PFSK-1 (cell line): ENCODE data around the gene EPB41L4B.
A peak's percentile ranks its signal among the peaks of the same experiment; 100 is the strongest.

Experiments used
- FOXP2 ChIP-seq: optimal IDR thresholded peaks from 2 replicates; pipeline ENCODE3; 2011; ENCODE audit warnings: borderline replicate concordance, control low read depth, inconsistent platforms; ENCODE audit not compliant: insufficient read depth; ENCODE audit errors: extremely low read length, extremely low read depth
- POLR2AphosphoS5 ChIP-seq: IDR thresholded peaks from 2 replicates; pipeline ENCODE4 v1.6.1; 2012; ENCODE audit warnings: low read depth, mild to moderate bottlenecking, control low read depth, low read length, moderate library complexity
- SIN3A ChIP-seq: IDR thresholded peaks from 2 replicates; pipeline ENCODE4 v1.6.1; 2012; ENCODE audit warnings: mild to moderate bottlenecking, low read length, moderate library complexity, borderline replicate concordance; ENCODE audit not compliant: insufficient read depth
- TAF1 ChIP-seq: IDR thresholded peaks from 2 replicates; pipeline ENCODE4 v1.6.1; 2012; ENCODE audit warnings: low read length, control low read depth, borderline replicate concordance; ENCODE audit not compliant: insufficient read depth
- TF ChIP-seq, protein P1 (sequence below), 2 experiments: IDR thresholded peaks; 2 replicates each; pipeline versions ENCODE4 v1.6.1 to v1.8.0; 2011 to 2012; ENCODE audit warnings: low read depth in 2 of 2, low read length in 2 of 2, control low read depth in 1 of 2, inconsistent platforms in 1 of 2, mild to moderate bottlenecking in 1 of 2, moderate library complexity in 1 of 2; ENCODE audit not compliant: insufficient read depth in 1 of 2

EPB41L4B gene

DNA sequence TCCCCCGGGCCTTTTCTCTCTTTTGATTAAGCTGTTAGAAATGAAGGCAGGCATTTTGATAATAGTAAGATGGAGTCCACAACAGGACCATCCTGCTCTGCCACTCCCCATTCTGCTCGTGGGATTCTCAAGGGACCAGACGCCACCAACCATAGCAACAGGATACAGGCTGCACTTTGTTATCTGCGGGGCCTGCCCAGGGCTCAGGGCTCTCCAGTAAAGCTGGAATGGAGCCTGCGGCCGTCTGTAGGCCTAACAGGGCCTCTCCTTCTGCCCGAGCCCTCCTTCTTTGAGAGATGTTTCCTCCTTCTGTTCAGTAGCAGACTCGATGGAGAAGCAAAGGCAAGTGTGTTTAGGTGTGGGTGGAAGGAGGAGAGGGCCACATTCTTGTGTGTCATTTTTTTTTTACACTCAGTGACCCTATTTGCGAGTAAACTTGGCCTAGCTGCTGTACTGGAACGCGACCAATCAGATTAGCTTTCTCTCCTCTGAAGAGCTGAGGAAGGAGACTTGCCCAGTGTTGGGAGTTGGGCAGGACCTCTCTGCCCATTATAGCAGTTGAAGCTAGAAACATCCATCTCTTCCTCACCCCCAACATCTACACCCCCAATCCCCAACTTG is 8.9 kb upstream of the EPB41L4B start:
- no peak for TF ChIP-seq FOXP2
- no peak for TF ChIP-seq SIN3A
- TF ChIP-seq, protein P1, sequence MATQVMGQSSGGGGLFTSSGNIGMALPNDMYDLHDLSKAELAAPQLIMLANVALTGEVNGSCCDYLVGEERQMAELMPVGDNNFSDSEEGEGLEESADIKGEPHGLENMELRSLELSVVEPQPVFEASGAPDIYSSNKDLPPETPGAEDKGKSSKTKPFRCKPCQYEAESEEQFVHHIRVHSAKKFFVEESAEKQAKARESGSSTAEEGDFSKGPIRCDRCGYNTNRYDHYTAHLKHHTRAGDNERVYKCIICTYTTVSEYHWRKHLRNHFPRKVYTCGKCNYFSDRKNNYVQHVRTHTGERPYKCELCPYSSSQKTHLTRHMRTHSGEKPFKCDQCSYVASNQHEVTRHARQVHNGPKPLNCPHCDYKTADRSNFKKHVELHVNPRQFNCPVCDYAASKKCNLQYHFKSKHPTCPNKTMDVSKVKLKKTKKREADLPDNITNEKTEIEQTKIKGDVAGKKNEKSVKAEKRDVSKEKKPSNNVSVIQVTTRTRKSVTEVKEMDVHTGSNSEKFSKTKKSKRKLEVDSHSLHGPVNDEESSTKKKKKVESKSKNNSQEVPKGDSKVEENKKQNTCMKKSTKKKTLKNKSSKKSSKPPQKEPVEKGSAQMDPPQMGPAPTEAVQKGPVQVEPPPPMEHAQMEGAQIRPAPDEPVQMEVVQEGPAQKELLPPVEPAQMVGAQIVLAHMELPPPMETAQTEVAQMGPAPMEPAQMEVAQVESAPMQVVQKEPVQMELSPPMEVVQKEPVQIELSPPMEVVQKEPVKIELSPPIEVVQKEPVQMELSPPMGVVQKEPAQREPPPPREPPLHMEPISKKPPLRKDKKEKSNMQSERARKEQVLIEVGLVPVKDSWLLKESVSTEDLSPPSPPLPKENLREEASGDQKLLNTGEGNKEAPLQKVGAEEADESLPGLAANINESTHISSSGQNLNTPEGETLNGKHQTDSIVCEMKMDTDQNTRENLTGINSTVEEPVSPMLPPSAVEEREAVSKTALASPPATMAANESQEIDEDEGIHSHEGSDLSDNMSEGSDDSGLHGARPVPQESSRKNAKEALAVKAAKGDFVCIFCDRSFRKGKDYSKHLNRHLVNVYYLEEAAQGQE (IDR thresholded peaks at IDR 0.05; ENCODE audit: insufficient read depth in 1 of 2, low read depth in 2 of 2, low read length in 2 of 2) = no peak
- no peak for TF ChIP-seq TAF1
- no peak for TF ChIP-seq POLR2AphosphoS5

DNA sequence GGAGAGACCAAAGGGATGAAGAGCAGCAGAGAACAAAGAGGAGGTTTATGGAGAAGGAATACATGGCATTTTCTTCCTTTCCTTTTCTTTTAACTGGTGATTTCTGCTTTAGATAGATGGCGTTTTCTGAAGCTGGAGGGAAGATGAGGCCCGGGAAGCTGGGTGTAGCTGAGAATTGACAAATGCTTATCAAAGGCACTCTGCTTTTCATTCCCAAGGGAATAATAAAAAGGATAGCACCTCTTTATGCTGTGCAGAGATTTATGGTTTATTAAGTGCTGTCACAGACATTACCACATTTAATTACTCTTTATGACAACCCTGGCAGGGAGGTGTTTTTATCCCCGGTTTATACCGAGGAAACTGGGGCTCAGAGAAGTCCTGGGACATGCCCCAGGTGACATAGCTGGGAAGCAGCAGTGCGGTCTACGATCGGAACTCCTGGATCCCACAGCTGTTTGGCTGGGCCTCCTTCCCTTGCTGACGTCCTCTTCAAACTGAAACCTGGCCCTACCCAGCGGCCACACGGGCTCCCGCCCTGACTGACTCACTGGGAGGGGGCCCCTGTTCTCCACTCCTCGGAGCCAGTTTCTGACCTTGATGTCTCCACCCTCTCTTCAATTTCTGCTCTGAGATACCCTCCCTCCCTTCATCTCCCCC is 8.2 kb upstream of the EPB41L4B start:
- TF ChIP-seq, protein P1 (IDR thresholded peaks at IDR 0.05; ENCODE audit: insufficient read depth in 1 of 2, low read depth in 2 of 2, low read length in 2 of 2) = no peak
- TF ChIP-seq FOXP2 = no peak
- TF ChIP-seq POLR2AphosphoS5 = no peak
- no peak for TF ChIP-seq SIN3A
- TF ChIP-seq TAF1 = no peak

DNA sequence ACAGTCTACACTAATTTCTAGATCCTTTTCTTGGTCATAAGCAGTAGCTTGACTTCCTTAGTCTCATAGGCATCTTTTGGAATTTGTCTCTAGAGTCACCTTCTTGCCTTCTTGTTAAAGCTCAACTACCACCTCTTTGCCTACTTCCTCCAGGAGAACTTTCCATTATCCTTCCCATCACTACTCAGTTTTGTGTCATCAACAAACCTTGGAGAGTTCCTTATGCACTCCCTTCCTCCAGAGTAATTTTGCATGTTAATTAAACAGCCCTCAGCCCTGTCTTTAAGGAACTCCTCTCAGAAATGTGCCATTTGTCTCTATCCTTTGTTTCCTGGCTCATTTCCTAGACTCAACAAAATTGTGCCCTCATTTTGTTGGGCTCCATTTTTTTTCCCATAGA is 4.2 kb upstream of the EPB41L4B start:
- no peak for TF ChIP-seq SIN3A
- no peak for TF ChIP-seq POLR2AphosphoS5
- TF ChIP-seq, protein P1 (IDR thresholded peaks at IDR 0.05; ENCODE audit: insufficient read depth in 1 of 2, low read depth in 2 of 2, low read length in 2 of 2) = peak in 1 of 2 experiments; percentile 41; a peak in 1 of 4 replicates
- TF ChIP-seq TAF1 = no peak

DNA sequence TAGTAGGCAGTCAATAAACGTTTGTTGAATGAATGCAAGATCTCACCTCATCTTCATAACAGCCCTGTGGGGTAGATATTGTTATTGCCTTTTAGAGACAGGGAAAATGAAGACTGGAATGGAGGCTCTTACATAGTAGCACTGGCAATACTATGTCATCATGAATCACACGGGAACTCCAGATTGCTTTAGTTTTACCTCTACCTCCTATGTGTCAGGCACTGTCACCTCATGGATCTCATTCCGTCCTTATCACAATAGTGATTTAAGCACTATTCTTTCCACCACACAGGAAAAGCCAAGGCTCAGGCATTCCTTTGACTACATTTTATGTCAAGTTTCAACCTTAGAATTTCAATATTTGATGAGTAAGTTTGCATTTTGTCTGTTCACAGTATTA is 2.9 kb upstream of the EPB41L4B start:
- TF ChIP-seq SIN3A (no peak), POLR2AphosphoS5 (no peak), TAF1 (no peak), FOXP2 (no peak)
- TF ChIP-seq, protein P1 (IDR thresholded peaks at IDR 0.05; ENCODE audit: insufficient read depth in 1 of 2, low read depth in 2 of 2, low read length in 2 of 2) = no peak
